Chondrocyte (in vitro differentiated cells): Measurements from ENCODE around the gene TMEM212. TPM values are rescaled to one million over a fixed set of nuclear protein-coding genes. Genes with fewer than 3 reads are reported as not detected.

Source experiments
- DNase-seq: peaks from one replicate; pipeline ENCODE4 v3.0.0; 2021; ENCODE audit warnings: mixed read lengths, low spot score
- H3K27ac Mint-ChIP-seq: one replicate; pipeline ENCODE4 v1.8.0; 2021; ENCODE audit warnings: mild to moderate bottlenecking, moderate library complexity, mixed read lengths; ENCODE audit not compliant: unreplicated experiment
- H3K27me3 Mint-ChIP-seq: 2 replicates; pipeline ENCODE4 v1.8.0; 2021; ENCODE audit warnings: low read depth, mixed read lengths
- H3K36me3 Mint-ChIP-seq: 2 replicates; pipeline ENCODE4 v1.8.0; 2021; ENCODE audit warnings: low read depth, mixed read lengths
- H3K4me1 Mint-ChIP-seq: 2 replicates; pipeline ENCODE4 v1.8.0; 2021; ENCODE audit warnings: low read depth, mild to moderate bottlenecking, mixed read lengths
- H3K4me3 Mint-ChIP-seq: one replicate; pipeline ENCODE4 v1.8.0; 2021; ENCODE audit warnings: mild to moderate bottlenecking, moderate library complexity, mixed read lengths; ENCODE audit not compliant: unreplicated experiment
- H3K9me3 Mint-ChIP-seq: 2 replicates; pipeline ENCODE4 v1.8.0; 2021; ENCODE audit warnings: low read depth, mixed read lengths
- CTCF ChIP-seq: fragments of 200-600 bp; sonication (generic); IDR thresholded peaks from 2 replicates; pipeline ENCODE4 v1.5.0; 2021; ENCODE audit warnings: antibody characterized with exemption, mild to moderate bottlenecking, moderate library complexity
- total RNA-seq: library from RNA; stranded (reverse); gene quantifications from 3 replicates; pipeline ENCODE4 v1.2.1, GENCODE V29; 2021

Gene TMEM212
- total RNA-seq, 1 donor from 2014 or later, result not detected

- Mint-ChIP-seq H3K27me3 (no peaks in the 10 kb centered on the region), H3K9me3 (no peaks in the 10 kb centered on the region), H3K4me3 (peak overlapping the region; percentile 34), H3K36me3 (no peaks in the 10 kb centered on the region), H3K4me1 (peaks cover 72% of the 10 kb centered on the region), H3K27ac (peak overlapping the region; percentile 96)
- no peak for DNase-seq
- TF ChIP-seq CTCF, result peak; percentile 35
These were observed 32.8 kb downstream of the TMEM212 start for GRCh38 chr3:171875923-171876412.

GRCh38 chr3:171876680-171877147 is 33.6 kb downstream of the TMEM212 start:
- no peaks in the 10 kb centered on the region for H3K36me3 Mint-ChIP-seq
- H3K4me1 Mint-ChIP-seq, result peaks cover 66% of the 10 kb centered on the region
- H3K27ac Mint-ChIP-seq, result peak overlapping the region; percentile 96
- no peaks in the 10 kb centered on the region for H3K27me3 Mint-ChIP-seq
- DNase-seq, result no peak
- no peak for TF ChIP-seq CTCF
- H3K4me3 Mint-ChIP-seq, result peak overlapping the region; percentile 24
- no peaks in the 10 kb centered on the region for H3K9me3 Mint-ChIP-seq

GRCh38 chr3:171878461-171879225 is 35.5 kb downstream of the TMEM212 start:
- Mint-ChIP-seq H3K4me1 (peaks cover 61% of the 10 kb centered on the region), H3K36me3 (no peaks in the 10 kb centered on the region), H3K4me3 (no peak overlapping the region), H3K27me3 (no peaks in the 10 kb centered on the region), H3K27ac (peak overlapping the region; percentile 34), H3K9me3 (no peaks in the 10 kb centered on the region)
- no peak for TF ChIP-seq CTCF
- DNase-seq, result no peak

GRCh38 chr3:171879472-171879871 is 36.3 kb downstream of the TMEM212 start:
- Mint-ChIP-seq H3K9me3 (no peaks in the 10 kb centered on the region), H3K4me3 (no peak overlapping the region), H3K27ac (no peak overlapping the region), H3K4me1 (peaks cover 61% of the 10 kb centered on the region), H3K27me3 (no peaks in the 10 kb centered on the region), H3K36me3 (no peaks in the 10 kb centered on the region)
- TF ChIP-seq CTCF, result no peak
- no peak for DNase-seq

- TF ChIP-seq CTCF, result no peak
- Mint-ChIP-seq H3K27ac (no peak overlapping the region), H3K36me3 (no peaks in the 10 kb centered on the region), H3K9me3 (no peaks in the 10 kb centered on the region), H3K4me3 (no peak overlapping the region), H3K27me3 (no peaks in the 10 kb centered on the region), H3K4me1 (peaks cover 55% of the 10 kb centered on the region)
- DNase-seq, result no peak
These were observed 37.1 kb downstream of the TMEM212 start for GRCh38 chr3:171880101-171880870.
